Posterior vena cava (tissue), 2 donors: ENCODE results near the gene EP400. TPM values are rescaled to one million over a fixed set of nuclear protein-coding genes. Genes with fewer than 3 reads are reported as not detected.
"Not testable (repeated sequence)": the region's sequence is repeated elsewhere in the genome, so short reads cannot be mapped to it uniquely, and the experiment has no call there.

Experiments
- DNase-seq: peaks from one replicate; pipeline ENCODE4 v3.0.0-alpha.2; 2020; ENCODE audit warnings: low spot score
- intact Hi-C, 2 donors: fragments of 100-400 bp; cut with DNase I; formaldehyde crosslinking; loops; one replicate each; pipeline versions ENCODE4 v1.14.1 to v1.14.2; 2022 to 2023
- total RNA-seq, 2 donors: library from RNA; stranded (reverse); fragmentation: NEBNext Ultra II Directional; extraction: Animal tissue kit (Norgen Biotek cat#: 25700); gene quantifications; one replicate each; pipeline ENCODE4 v1.2.1, GENCODE V29; 2021
- donor health status: DM: yes; HTN: yes; CAD: no.
- donor health status: DM: yes; HTN: yes; CAD: no.

EP400 gene
- total RNA-seq, 2 donors from 2014 or later, result 32.6 to 35.2 TPM

GRCh38 chr12:132051718-132052117 lies 102.0 kb downstream of the EP400 start:
- DNase-seq, result not testable (repeated sequence)
- intact Hi-C loops, result loop anchor here in 1 of 2 donors (5.0 kb wide), 1 partner anchor 326 kb away; no protein-coding TSS in a partner anchor

DNA sequence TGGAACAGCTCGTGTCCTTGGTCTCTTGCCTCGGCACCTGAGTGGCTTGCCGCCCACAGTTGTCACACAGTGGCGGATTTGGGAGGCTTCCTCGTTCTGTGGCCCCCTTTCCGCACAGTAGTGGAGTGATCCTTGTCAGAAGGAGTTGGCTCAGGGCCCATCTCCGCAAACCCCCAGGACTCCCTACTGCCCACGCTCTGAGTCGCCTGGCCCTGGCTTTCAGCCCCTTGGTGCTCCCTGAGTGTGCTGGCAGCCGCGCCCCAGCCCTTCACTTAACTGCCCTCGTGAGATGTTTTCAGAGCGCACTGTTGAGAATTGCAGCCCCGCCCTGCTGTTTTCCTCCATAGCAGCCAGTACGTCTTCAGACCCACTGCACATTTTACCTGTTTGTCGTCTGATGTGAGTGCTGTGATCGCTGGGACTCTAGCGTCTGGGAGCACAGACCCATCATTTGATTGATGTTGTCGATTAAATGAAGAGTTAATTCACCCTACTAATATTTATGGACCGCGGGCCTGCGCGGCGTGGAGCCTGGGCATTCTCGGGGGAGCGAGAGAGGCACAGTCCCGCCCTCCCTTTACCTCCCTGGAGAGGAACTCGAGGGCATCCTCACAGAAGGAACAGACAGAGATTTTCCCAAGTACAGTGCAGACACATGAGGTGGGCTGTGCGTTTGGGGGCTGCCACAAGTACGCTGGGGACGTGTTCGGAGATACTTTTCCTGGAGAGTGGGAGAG lies 102.6 kb downstream of the EP400 start:
- intact Hi-C loops, result loop anchor here in 1 of 2 donors (5.0 kb wide), 1 partner anchor 325 kb away; no protein-coding TSS in a partner anchor
- DNase-seq, result no peak

DNA sequence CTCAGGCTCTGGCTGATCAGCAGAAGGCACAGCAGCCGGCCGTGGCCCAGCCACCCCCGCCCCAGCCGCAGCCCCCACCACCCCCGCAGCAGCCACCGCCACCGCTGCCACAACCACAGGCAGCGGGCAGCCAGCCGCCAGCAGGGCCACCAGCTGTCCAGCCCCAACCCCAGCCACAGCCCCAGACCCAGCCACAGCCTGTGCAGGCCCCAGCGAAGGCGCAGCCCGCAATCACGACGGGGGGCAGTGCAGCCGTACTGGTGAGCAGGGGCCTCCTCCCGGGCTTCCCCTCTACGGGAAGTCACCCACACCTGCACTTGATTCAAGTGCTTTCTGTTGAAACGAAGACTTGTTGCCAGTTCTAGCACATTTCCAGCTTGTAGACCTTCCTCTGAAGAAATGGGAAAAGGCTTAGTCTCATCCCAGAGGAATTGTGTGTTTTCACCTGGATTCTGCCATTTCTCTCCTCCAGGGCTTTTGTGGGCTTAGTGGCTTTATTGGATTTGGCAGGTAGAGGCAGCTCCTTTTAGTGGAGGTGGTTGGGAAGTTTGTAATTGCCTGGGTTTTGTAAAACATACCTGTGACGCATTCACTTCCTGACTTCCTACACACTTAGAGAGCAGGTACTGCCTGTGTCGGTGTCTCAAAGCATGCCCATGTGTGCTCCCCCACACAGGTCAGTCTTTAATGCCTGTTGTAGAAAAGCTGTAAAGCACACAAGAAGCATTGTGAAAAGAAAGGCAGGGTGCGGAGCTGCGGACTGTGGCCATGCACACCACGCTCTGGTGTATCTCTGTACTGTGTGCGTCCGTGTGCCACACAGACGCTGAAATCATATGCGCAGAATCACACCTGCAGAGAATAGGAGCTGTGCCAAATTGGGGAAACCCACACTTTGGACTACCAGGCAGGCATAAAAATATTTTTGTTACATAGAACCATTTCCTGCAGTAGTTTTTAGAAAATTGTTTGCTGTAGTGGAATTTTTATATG lies 103.9 kb downstream of the EP400 start:
- peak; percentile 36 for DNase-seq
- intact Hi-C loops, result loop anchor here in 1 of 2 donors (5.0 kb wide), 1 partner anchor 324 kb away; no protein-coding TSS in a partner anchor

DNA sequence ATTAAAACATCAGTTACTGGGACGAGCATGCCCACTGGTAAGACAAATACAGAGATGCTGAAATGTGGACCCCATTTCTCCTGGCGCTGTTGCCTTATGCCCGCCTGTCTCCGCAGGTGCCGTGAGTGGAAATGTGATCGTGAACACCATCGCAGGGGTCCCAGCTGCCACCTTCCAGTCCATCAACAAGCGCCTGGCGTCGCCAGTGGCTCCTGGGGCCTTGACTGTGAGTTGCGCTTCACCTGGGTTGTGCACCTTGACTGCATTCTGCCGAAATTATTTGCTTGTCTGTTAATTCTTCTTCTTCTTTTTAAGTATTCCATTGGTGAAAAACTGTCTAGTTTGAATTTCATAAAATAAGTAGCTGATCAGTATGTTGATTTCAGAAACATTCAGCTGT lies 105.2 kb downstream of the EP400 start:
- intact Hi-C loops, result loop anchor here in 1 of 2 donors (5.0 kb wide), 1 partner anchor 322 kb away; no protein-coding TSS in a partner anchor
- DNase-seq, result peak; percentile 35

GRCh38 chr12:132055535-132056096 lies 105.9 kb downstream of the EP400 start:
- intact Hi-C loops, result no loop called here
- peak; percentile 58 for DNase-seq

GRCh38 chr12:132056320-132056719 lies 106.6 kb downstream of the EP400 start:
- DNase-seq, result no peak
- intact Hi-C loops, result no loop called here

- intact Hi-C loops, result no loop called here
- DNase-seq, result no peak
Measured at GRCh38 chr12:132056951-132057350, 107.2 kb downstream of the EP400 start.

DNA sequence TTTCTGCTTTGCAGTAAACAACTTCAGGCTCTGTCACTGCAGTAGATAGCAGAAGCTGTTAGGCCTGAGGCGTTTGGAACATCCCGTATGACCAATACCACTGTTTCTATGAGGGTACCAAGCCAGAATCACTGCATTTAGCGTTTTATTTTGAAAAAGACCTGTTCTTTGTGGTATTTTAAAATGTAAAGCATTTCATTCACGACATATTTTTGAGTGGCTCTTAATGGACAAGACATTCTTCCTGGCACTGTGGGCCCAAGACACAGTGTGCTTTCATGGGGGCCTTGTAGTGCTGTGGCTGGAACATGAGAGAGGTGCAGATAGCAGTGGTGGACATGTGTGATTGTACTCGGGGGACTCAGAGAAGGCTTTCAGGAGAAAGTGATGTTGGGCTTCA lies 107.9 kb downstream of the EP400 start:
- intact Hi-C loops, result no loop called here
- DNase-seq, result no peak

- no peak for DNase-seq
- intact Hi-C loops, result no loop called here
Measured at GRCh38 chr12:132061197-132061596, 111.5 kb downstream of the EP400 start.

DNA sequence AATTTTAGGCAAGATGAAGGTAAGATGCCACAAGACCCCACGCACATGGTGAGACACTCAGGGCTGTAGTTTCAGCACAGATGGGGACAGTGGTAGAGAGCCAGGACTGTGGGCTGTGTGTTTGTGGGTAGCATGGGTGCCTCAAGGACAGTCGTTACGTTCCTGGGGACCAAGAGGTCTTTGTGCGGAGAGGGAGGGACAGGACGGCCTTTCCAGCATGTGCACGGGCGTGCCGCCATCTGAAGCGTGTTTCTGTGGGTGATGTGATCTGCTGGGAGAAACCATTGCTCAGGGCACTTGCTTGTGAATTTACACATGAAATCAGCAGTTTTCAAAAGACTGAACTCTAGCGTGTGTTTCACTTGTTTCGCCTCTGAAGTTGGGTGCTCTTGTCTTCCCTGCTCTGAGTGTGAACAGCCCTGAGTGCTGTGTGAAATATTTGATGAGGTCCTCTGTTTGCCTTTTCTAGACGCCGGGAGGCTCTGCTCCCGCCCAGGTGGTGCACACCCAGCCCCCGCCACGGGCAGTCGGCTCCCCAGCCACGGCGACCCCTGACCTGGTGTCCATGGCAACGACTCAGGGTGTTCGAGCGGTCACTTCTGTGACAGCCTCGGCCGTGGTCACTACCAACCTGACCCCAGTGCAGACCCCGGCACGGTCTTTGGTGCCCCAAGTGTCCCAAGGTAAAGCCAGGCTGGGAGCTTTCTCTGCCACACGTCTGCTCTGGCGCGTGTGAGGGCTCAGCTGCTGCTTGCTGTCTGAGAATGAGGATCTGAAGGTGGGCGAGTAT lies 112.1 kb downstream of the EP400 start:
- no peak for DNase-seq

DNA sequence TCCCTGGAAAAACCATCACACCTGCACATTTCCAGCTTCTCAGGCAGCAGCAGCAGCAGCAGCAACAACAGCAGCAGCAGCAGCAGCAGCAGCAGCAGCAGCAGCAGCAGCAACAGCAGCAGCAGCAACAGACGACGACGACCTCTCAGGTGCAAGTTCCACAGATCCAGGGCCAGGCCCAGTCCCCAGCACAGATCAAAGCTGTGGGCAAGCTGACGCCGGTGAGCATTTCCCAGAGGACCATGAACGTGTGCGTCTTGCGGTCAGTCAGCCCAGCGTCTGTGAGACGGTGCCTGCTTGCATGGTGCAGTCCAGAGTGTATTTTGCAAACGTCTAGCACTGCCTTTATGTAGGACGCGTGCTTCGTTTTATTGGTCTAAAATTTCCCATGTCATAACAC lies 112.7 kb downstream of the EP400 start:
- no peak for DNase-seq
- intact Hi-C loops, result no loop called here

More for the DNA sequence above, 112.1 kb downstream of the EP400 start:
- intact Hi-C loops, result no loop called here

DNA sequence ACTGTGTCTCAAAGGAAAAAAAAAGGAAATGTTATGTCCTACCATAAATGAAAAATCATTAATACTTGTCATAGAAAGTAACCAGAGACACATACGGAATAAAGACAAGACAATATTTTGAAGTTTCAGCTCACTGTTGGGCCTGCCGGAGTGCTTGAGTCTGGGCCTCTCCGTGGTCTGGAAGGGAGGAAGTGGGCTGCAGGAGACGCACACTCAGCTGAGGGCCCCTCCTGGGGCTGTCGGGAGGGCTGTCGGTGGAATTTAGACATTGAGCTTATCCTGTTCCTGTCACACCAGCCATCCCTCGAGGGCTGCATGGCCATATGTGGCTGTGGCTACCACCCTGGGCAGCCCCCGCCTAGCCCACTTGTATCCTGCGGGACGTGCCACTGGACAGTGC lies 113.7 kb downstream of the EP400 start:
- intact Hi-C loops, result no loop called here
- DNase-seq, result no peak

DNA sequence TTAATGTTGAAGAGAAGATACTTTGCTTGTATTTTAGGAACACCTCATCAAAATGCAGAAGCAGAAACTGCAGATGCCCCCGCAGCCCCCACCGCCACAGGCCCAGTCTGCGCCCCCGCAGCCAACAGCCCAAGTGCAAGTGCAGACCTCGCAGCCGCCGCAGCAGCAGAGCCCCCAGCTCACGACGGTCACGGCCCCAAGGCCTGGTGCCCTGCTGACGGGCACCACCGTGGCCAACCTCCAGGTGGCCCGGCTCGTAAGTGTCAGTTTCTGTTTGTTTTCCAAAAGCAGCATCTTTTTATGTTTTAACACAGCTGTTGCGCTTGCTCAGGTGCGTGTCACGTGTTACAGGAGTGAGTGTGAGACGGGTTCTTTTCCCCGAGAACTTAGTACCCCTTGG lies 114.9 kb downstream of the EP400 start:
- DNase-seq, result no peak
- intact Hi-C loops, result no loop called here

DNA sequence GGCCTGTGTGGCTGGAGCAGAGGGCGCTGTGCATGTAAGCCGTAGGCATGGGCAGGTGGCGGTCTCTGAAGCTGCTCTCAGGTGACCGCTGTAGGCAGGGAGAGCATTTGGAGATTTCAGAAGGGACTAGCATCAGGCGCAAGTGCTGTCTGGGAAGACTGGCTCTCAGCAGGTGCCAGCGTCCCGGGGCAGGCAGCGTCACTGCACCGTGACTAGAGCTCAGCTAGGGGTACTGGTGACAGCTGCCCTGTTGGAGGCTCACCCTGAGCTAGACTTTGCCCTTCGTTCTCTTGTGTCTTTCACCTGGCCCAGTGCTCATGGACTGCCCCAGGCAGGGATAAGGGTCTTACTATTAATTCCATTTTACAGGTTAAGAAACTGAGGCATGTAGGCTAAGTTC lies 115.5 kb downstream of the EP400 start:
- intact Hi-C loops, result no loop called here
- DNase-seq, result no peak

DNA sequence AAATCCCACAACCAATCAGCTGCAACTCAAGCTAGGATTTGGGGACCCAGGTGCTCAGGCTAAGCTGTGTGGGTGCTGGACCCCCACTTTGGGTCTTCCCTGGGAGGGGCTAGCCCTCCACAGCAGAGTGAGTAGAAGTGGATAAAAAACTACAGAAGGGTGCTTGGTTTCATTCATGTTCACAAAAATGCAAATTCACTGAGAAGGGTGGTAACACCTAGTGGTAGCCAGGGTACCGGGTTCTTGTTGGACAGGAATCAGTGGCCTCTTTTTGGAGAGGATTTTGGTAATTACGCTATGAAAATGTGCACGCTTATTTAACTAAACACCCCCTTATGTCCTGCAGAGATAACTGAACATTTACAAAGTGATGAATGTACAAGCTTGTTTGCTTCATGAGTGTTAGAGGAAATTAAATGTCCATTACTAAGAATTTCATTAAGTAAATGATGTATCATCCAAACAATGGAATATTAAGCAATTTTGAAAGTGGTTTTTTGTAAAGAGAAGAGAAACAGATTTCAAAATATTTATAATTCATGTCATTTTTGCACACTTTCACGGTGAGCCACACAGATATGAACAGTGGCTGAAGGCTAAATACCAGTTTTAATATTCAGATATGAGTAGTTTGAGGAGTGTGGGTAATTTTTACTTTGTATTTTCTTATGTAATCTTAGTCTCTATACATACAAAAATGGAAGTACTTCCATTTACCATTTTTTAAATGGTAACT lies 116.0 kb downstream of the EP400 start:
- no peak for DNase-seq
- intact Hi-C loops, result no loop called here

DNA sequence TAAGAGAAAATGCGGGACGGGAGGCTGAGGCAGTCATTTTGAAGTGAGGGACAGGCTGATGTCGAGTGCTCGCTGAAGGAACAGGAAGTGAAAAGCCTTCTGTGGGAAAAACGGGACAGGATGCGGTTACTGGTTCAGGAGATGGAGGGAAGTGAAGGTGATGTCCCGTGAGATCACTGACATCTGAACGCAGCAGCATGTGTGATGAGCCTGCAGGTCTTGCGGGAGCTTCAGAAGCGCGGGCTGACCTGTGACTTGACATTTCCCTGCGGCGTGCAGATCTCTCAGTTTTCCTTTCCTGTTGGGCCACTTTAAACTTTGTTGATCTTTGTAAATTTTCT lies 116.6 kb downstream of the EP400 start:
- DNase-seq, result no peak
- intact Hi-C loops, result no loop called here

DNA sequence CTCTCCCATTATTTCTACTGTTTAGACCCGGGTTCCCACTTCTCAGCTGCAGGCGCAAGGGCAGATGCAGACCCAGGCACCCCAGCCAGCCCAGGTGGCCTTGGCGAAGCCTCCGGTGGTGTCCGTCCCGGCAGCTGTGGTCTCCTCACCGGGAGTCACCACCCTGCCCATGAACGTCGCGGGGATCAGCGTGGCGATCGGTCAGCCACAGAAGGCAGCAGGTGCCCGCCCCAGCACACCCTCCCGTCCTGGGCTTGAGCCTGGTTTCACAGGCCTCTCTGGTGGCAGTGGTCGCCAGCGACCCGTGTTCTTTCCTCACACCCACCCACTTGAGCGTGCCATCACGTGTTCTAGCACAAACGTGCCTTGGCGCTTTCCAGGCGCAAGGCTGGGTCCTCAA lies 117.0 kb downstream of the EP400 start:
- no peak for DNase-seq
- intact Hi-C loops, result no loop called here

- intact Hi-C loops, result no loop called here
- no peak for DNase-seq
Measured at GRCh38 chr12:132067182-132067581, 117.4 kb downstream of the EP400 start.
